GM19438 (cell line): ENCODE measurements around the gene MAL.
"Not testable (repeated sequence)": the region's sequence is repeated elsewhere in the genome, so short reads cannot be mapped to it uniquely, and the experiment has no call there.

Experiments
- ATAC-seq: cut with Tn5 transposase; IDR thresholded peaks from one replicate; pipeline ENCODE4 v1.9.1; 2021; ENCODE audit warnings: low read depth; ENCODE audit not compliant: unreplicated experiment

MAL gene

GRCh38 chr2:95077861-95078603 lies 52.5 kb downstream of the MAL start:
- no peak for ATAC-seq

- ATAC-seq: no peak
These were observed 53.7 kb downstream of the MAL start for GRCh38 chr2:95079199-95079683.

GRCh38 chr2:95082477-95082876 lies 57.0 kb downstream of the MAL start:
- no peak for ATAC-seq

- no peak for ATAC-seq
These were observed 60.5 kb downstream of the MAL start for GRCh38 chr2:95086017-95086416.

GRCh38 chr2:95087379-95087778 lies 61.9 kb downstream of the MAL start:
- ATAC-seq: no peak

GRCh38 chr2:95091885-95092555 lies 66.5 kb downstream of the MAL start:
- no peak for ATAC-seq

- ATAC-seq: not testable (repeated sequence)
These were observed 72.8 kb downstream of the MAL start for GRCh38 chr2:95098273-95098672.

GRCh38 chr2:95099910-95100309 lies 74.4 kb downstream of the MAL start:
- ATAC-seq: no peak
